HepG2 (cell line): ENCODE data around the gene ADGRV1. TPM values are rescaled to one million over a fixed set of nuclear protein-coding genes. Genes with fewer than 3 reads are reported as not detected.

Source experiments
- ATAC-seq: fragments of 200-7000 bp; cut with Tn5 transposase; 3 replicates; pipeline ENCODE4 v1.9.1; 2020; ENCODE audit warnings: mild to moderate bottlenecking, moderate library complexity
- BruUV-seq: library from RNA; stranded (reverse); fragments of 400-500 nt; replicated peaks from 2 replicates; lab custom pipeline; 2021; lab: Mats Ljungman, UMichigan
- CTCF ChIA-PET: fragments of 300-600 bp; formaldehyde crosslinking; extraction: SDS; loops from one replicate; lab custom pipeline; 2021; ENCODE audit warnings: low total read pairs, inconsistent platforms, low intra/inter-chr PET ratio; lab: Yijun Ruan, JAX
- POLR2A ChIA-PET: fragments of 350-600 bp; sonication (Branson Sonifier 250); formaldehyde crosslinking; loops from one replicate; lab custom pipeline; 2020; ENCODE audit warnings: antibody characterized with exemption, inconsistent platforms; lab: Yijun Ruan, JAX
- DNase-seq: peaks from one replicate; pipeline ENCODE4 v3.0.0-alpha.2; 2015; ENCODE audit warnings: low spot score
- FAIRE-seq: peaks from 3 replicates; lab custom pipeline; 2011; peaks lifted over from hg19 to GRCh38; lab: Jason Lieb, UNC
- H2AFZ ChIP-seq: one replicate; pipeline ENCODE4 v1.6.1; 2011; ENCODE audit warnings: low read length, inconsistent platforms
- H3K27ac ChIP-seq: fragments of 300-600 bp; 3 replicates; pipeline ENCODE4 v1.8.0; 2011; ENCODE audit warnings: mixed run types, mild to moderate bottlenecking, mixed read lengths, low read length, inconsistent platforms; ENCODE audit not compliant: insufficient read depth; ENCODE audit errors: extremely low read length
- H3K27me3 ChIP-seq, 2 experiments: fragments of 200-600 bp in 1 of 2; 2 replicates in 1 of 2; 3 replicates in 1 of 2; pipeline versions ENCODE4 v1.6.0 to v1.8.0; 2011; ENCODE audit warnings: low read length in 2 of 2, mild to moderate bottlenecking in 2 of 2, moderate library complexity in 2 of 2, inconsistent platforms in 1 of 2; ENCODE audit not compliant: insufficient read depth in 2 of 2, control insufficient read depth in 1 of 2
- H3K36me3 ChIP-seq, 2 experiments: fragments of 200-600 bp in 1 of 2; replicated peaks in 1 of 2; 2 replicates in 1 of 2; 3 replicates in 1 of 2; pipeline versions ENCODE4 v1.5.1 to v1.8.0; 2011; ENCODE audit warnings: low read length in 2 of 2, inconsistent platforms in 1 of 2; ENCODE audit not compliant: insufficient read depth in 2 of 2, control insufficient read depth in 1 of 2
- H3K4me1 ChIP-seq: 2 replicates; pipeline ENCODE4 v1.5.1; 2012; ENCODE audit warnings: low read length, inconsistent platforms; ENCODE audit not compliant: insufficient read depth
- H3K4me2 ChIP-seq: 2 replicates; pipeline ENCODE4 v1.6.0; 2011; ENCODE audit warnings: low read depth, low read length, inconsistent platforms
- H3K4me3 ChIP-seq, 3 experiments: fragments of 200-600 bp in 1 of 3; sonication (generic), shearing (Covaris generic) in 1 of 3; replicated peaks in 1 of 3; 2 replicates each; pipeline ENCODE4 v1.5.1; 2011 to 2016; ENCODE audit warnings: low read length in 3 of 3, inconsistent platforms in 2 of 3, low read depth in 2 of 3, mild to moderate bottlenecking in 2 of 3, control low read depth in 1 of 3, mixed read lengths in 1 of 3; ENCODE audit not compliant: insufficient read depth in 1 of 3
- H3K79me2 ChIP-seq: one replicate; pipeline ENCODE4 v1.6.1; 2011; ENCODE audit warnings: low read length, inconsistent platforms; ENCODE audit not compliant: insufficient read depth
- H3K9ac ChIP-seq: 2 replicates; pipeline ENCODE4 v1.6.0; 2011; ENCODE audit warnings: mild to moderate bottlenecking, low read depth, low read length, inconsistent platforms; ENCODE audit not compliant: insufficient read depth
- H3K9me3 ChIP-seq: 2 replicates; pipeline ENCODE4 v1.5.1; 2012; ENCODE audit warnings: mild to moderate bottlenecking, low read length
- H4K20me1 ChIP-seq: 2 replicates; pipeline ENCODE4 v1.6.0; 2011; ENCODE audit warnings: inconsistent platforms, mild to moderate bottlenecking, low read length, moderate library complexity; ENCODE audit not compliant: insufficient read depth
- BRCA1 ChIP-seq: sonication (generic); formaldehyde crosslinking; IDR thresholded peaks from 2 replicates; pipeline ENCODE4 v1.4.0; 2020; ENCODE audit warnings: missing genetic modification reagents
- KDM1A ChIP-seq: IDR thresholded peaks from 2 replicates; pipeline ENCODE4 v1.6.1; 2016; ENCODE audit warnings: missing compliant biosample characterization
- KLF16 ChIP-seq, 2 experiments: sonication (generic) in 1 of 2; formaldehyde crosslinking in 1 of 2; IDR thresholded peaks; 2 replicates each; pipeline versions ENCODE4 v1.6.1 to v1.8.0; 2016 to 2023; ENCODE audit warnings: missing genetic modification reagents in 2 of 2, missing compliant biosample characterization in 1 of 2
- KLF6 ChIP-seq: IDR thresholded peaks from 2 replicates; pipeline ENCODE4 v1.8.0; 2016; ENCODE audit warnings: missing biosample characterization, missing genetic modification reagents
- MAFK ChIP-seq, 2 experiments: IDR thresholded peaks in 1 of 2; conservative IDR thresholded peaks in 1 of 2; 2 replicates each; pipeline ENCODE4 v1.6.1; 2011; ENCODE audit warnings: improper control_type of control experiment in 2 of 2, low read length in 2 of 2
- MBNL3 ChIP-seq: fragments of 250-450 bp; sonication (Bioruptor Pico); conservative IDR thresholded peaks from 2 replicates; pipeline ENCODE4 v1.8.0; 2022; ENCODE audit warnings: mild to moderate bottlenecking, inconsistent platforms
- PITX1 ChIP-seq: sonication (generic); formaldehyde crosslinking; IDR thresholded peaks from 2 replicates; pipeline ENCODE4 v1.5.1; 2020; ENCODE audit warnings: mild to moderate bottlenecking, missing genetic modification reagents
- REXO4 ChIP-seq: sonication (generic); formaldehyde crosslinking; IDR thresholded peaks from 2 replicates; pipeline ENCODE4 v1.8.0; 2022; ENCODE audit warnings: missing genetic modification reagents, mild to moderate bottlenecking, borderline replicate concordance
- ZMYM2 ChIP-seq: sonication (generic); formaldehyde crosslinking; IDR thresholded peaks from 2 replicates; pipeline ENCODE4 v1.8.0; 2022; ENCODE audit warnings: mild to moderate bottlenecking, missing genetic modification reagents
- ZNF430 ChIP-seq: sonication (generic); formaldehyde crosslinking; IDR thresholded peaks from 2 replicates; pipeline ENCODE4 v1.9.0; 2021; ENCODE audit warnings: mild to moderate bottlenecking, missing genetic modification reagents
- ZNF660 ChIP-seq: sonication (generic); formaldehyde crosslinking; IDR thresholded peaks from 2 replicates; pipeline ENCODE4 v1.5.1; 2020; ENCODE audit warnings: mild to moderate bottlenecking, low read depth, missing genetic modification reagents, borderline replicate concordance
- WGBS: methylation state at CpG from one replicate; pipeline ENCODE4 v1.1.6; 2017; ENCODE audit warnings: low lambda C conversion rate; 5-methylcytosine and 5-hydroxymethylcytosine counted together
- in situ Hi-C: cut with HindIII; loops from 2 replicates; pipeline ENCODE4 v1.10.0; 2017; ENCODE audit warnings: low pct_unique_long_range_greater_than_20kb; ENCODE audit not compliant: extremely low pct_ligation_motif_present
- intact Hi-C: fragments of 100-400 bp; cut with micrococcal nuclease; formaldehyde crosslinking; loops from one replicate; pipeline ENCODE4 v1.10.0; 2022; ENCODE audit not compliant: unreplicated experiment
- polyA plus RNA-seq, 8 experiments: library from polyadenylated mRNA; depleted of rRNA in 3 of 8; stranded (reverse) in 7 of 8; unstranded in 1 of 8; fragments of >200 nt; fragmentation: Illumina TruSeq in 4 of 8; extraction: Trizol in 4 of 8; gene quantifications; 2 replicates each; pipeline versions ENCODE4 v1.2.1 to v1.2.3, GENCODE V29; 2011 to 2016; ENCODE audit warnings: low read depth in 4 of 8, missing spikeins in 1 of 8, mixed read lengths in 1 of 8; ENCODE audit not compliant: insufficient read depth in 1 of 8
- total RNA-seq, 5 experiments: library from RNA; depleted of rRNA; stranded (reverse); fragments of >200 nt; fragmentation: Illumina TruSeq; extraction: Trizol; gene quantifications; 2 replicates each; pipeline ENCODE4 v1.2.3, GENCODE V29; 2016; ENCODE audit warnings: low read depth in 1 of 5
- TF ChIP-seq, protein P1 (sequence below): IDR thresholded peaks from 2 replicates; pipeline ENCODE4 v1.6.1; 2016; ENCODE audit warnings: control low read depth
- TF ChIP-seq, protein P2 (sequence below): sonication (generic); formaldehyde crosslinking; IDR thresholded peaks from 2 replicates; pipeline ENCODE4 v1.5.0; 2020; ENCODE audit warnings: mild to moderate bottlenecking, missing genetic modification reagents
- TF ChIP-seq, protein P3 (sequence below): sonication (generic); formaldehyde crosslinking; IDR thresholded peaks from 2 replicates; pipeline ENCODE4 v1.5.1; 2020; ENCODE audit warnings: missing genetic modification reagents, mild to moderate bottlenecking, borderline replicate concordance
- TF ChIP-seq, protein P4 (sequence below): sonication (generic); formaldehyde crosslinking; IDR thresholded peaks from 2 replicates; pipeline ENCODE4 v1.4.0; 2020; ENCODE audit warnings: low read depth, mild to moderate bottlenecking, missing genetic modification reagents

ADGRV1 gene
- total and polyA plus RNA-seq, 2 of the 13 experiments (the other 11 are each of a cell fraction or from before 2014, with no cell fraction given) = 1.7 to 3.9 TPM

DNA sequence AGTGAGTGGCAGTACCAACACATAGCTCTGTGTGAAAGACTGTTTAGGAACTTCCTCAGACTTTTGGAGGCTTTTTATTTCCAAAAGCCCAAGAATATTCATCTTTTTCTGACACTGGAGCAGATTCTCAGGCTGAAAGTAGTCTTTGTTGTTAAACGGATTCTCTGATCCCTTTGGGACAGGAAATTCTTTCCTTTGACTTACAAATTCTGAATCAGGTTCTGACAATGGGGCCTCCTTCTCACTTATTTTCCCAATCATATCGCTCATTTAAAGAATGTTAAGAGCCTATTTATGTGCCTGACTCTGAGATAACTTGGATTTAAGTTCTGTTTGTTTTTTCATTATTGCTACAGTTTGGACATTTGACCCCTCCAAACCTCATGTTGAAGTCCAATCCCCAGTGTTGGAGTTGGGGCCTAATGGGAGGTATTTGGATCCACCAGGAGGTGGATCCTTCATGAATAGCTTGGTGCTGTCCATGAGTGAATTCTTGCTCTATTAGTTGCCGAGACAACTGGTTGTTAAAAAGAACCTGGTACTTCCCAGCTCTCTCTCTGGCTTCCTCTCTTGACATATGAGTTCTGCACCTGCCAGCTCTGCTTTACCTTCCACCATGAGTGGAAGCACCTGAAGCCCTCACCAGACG lies 4.1 kb upstream of the ADGRV1 start:
- CTCF ChIA-PET = no interaction called here
- intact Hi-C loops = no loop called here

More for the DNA sequence above, 4.1 kb upstream of the ADGRV1 start:
- TF ChIP-seq, protein P1, sequence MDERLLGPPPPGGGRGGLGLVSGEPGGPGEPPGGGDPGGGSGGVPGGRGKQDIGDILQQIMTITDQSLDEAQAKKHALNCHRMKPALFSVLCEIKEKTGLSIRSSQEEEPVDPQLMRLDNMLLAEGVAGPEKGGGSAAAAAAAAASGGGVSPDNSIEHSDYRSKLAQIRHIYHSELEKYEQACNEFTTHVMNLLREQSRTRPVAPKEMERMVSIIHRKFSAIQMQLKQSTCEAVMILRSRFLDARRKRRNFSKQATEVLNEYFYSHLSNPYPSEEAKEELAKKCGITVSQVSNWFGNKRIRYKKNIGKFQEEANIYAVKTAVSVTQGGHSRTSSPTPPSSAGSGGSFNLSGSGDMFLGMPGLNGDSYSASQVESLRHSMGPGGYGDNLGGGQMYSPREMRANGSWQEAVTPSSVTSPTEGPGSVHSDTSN = no peak
- no peak for TF ChIP-seq MAFK (conservative IDR thresholded peaks at IDR 0.05 in 1 of 2, IDR thresholded peaks at IDR 0.05 in 1 of 2; ENCODE audit: low read length in 2 of 2)
- no peak for TF ChIP-seq REXO4 (CRISPR knock-in tag)
- no peak for TF ChIP-seq ZNF430 (CRISPR knock-in tag)
- no peak for TF ChIP-seq KDM1A (CRISPR knock-in tag)
- no peak for TF ChIP-seq MBNL3 (CRISPR knock-in tag)
- TF ChIP-seq ZNF660 (CRISPR knock-in tag) = no peak
- TF ChIP-seq, protein P2, sequence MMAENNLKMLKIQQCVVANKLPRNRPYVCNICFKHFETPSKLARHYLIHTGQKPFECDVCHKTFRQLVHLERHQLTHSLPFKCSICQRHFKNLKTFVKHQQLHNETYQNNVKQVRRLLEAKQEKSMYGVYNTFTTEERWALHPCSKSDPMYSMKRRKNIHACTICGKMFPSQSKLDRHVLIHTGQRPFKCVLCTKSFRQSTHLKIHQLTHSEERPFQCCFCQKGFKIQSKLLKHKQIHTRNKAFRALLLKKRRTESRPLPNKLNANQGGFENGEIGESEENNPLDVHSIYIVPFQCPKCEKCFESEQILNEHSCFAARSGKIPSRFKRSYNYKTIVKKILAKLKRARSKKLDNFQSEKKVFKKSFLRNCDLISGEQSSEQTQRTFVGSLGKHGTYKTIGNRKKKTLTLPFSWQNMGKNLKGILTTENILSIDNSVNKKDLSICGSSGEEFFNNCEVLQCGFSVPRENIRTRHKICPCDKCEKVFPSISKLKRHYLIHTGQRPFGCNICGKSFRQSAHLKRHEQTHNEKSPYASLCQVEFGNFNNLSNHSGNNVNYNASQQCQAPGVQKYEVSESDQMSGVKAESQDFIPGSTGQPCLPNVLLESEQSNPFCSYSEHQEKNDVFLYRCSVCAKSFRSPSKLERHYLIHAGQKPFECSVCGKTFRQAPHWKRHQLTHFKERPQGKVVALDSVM = no peak
- TF ChIP-seq, protein P3, sequence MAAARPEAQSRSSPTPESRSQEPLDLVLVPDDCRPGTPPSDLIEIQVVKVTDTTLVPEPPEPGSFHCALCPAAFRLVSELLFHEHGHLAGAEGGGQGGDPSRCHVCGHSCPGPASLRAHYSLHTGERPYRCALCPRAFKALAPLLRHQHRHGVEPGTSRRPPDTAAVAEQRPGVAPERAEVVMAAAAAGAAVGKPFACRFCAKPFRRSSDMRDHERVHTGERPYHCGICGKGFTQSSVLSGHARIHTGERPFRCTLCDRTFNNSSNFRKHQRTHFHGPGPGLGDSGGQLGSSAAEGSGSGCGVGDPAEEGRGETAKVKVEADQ (CRISPR knock-in tag) = no peak
- TF ChIP-seq KLF6 = no peak
- no peak for TF ChIP-seq KLF16 (CRISPR knock-in tag; IDR thresholded peaks at IDR 0.05)
- no peak for TF ChIP-seq BRCA1 (CRISPR knock-in tag)
- TF ChIP-seq ZMYM2 (CRISPR knock-in tag) = no peak
- TF ChIP-seq, protein P4, sequence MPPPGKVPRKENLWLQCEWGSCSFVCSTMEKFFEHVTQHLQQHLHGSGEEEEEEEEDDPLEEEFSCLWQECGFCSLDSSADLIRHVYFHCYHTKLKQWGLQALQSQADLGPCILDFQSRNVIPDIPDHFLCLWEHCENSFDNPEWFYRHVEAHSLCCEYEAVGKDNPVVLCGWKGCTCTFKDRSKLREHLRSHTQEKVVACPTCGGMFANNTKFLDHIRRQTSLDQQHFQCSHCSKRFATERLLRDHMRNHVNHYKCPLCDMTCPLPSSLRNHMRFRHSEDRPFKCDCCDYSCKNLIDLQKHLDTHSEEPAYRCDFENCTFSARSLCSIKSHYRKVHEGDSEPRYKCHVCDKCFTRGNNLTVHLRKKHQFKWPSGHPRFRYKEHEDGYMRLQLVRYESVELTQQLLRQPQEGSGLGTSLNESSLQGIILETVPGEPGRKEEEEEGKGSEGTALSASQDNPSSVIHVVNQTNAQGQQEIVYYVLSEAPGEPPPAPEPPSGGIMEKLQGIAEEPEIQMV (CRISPR knock-in tag) = no peak
- TF ChIP-seq PITX1 (CRISPR knock-in tag) = no peak
- POLR2A ChIA-PET = no interaction called here
- Histone ChIP-seq H3K79me2 (no peaks in the 10 kb centered on the region), H3K36me3 (no peaks in the 10 kb centered on the region), H3K4me1 (no peaks in the 10 kb centered on the region), H3K27ac (no peak overlapping the region), H2AFZ (no peak overlapping the region), H3K4me2 (no peak overlapping the region), H3K9me3 (no peaks in the 10 kb centered on the region), H3K9ac (no peak overlapping the region), H3K27me3 (peaks cover 2 to 24% of the 10 kb centered on the region in 2 experiments; a peak in 3 of 5 replicates), H3K4me3 (no peak overlapping the region), H4K20me1 (no peaks in the 10 kb centered on the region)
- in situ Hi-C loops = no loop called here
- WGBS = 3% methylated on average over 4 of the region's 4 CpGs
- no TSS peak for BruUV-seq
- ATAC-seq (no peak), DNase-seq (peak; percentile 7), FAIRE-seq (no peak)
